HG02759 (cell line): ENCODE results near the gene PTPRN.
A peak's percentile ranks its signal among the peaks of the same experiment; 100 is the strongest.
"Not testable (repeated sequence)": the region's sequence is repeated elsewhere in the genome, so short reads cannot be mapped to it uniquely, and the experiment has no call there.

Experiments used
- ATAC-seq: cut with Tn5 transposase; IDR thresholded peaks from one replicate; pipeline ENCODE4 v1.9.1; 2021; ENCODE audit warnings: mild to moderate bottlenecking, moderate library complexity; ENCODE audit not compliant: unreplicated experiment

The PTPRN gene

DNA sequence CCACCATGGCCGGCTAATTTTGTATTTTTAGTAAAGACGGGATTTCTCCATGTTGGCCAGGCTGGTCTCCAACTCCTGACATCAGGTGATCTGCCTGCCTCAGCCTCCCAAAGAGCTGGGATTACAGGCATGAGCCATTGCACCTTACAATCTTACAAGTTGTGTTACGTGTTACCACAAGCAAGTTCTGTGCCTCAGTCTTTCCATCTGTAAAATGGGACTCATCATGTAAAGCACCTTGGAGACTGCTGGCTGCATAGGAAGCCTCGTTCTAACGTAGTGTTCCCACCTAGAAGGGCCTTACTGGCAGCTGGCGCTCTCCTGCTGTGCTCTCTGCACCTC is 20.0 kb downstream of the PTPRN start:
- ATAC-seq = no peak

DNA sequence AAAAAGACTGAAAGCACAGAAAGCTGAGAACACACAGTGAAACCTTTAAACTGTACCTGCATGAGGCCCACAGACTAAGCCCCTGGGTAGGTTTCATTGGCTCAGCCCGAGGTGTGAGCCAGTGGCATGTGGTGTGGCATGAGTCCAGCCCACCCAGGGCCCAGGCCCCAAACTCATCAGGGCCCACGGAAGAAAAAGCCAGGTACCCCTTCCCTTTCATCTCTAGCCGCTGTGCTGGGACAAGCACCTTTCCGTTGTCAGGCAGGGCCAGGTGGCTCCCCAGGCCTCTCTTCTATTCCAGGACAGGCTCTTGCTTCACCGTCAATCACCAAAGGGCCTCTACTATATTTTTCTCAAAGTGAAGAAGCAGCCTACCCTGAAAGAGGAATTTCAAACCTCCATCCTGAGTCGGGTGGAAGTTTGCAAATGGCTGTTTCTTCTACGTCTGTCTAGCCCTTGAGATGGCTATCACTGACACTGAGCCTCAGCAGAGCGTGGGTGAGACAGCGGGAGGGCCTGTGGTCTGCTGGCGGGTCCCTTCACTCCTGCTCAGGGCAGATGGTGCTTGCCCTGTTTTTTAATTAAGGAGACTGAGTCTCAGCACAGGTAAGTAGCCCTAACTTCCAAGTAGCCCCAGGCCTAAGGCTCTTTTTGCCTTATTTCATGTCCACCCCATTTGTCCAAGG is 21.5 kb downstream of the PTPRN start:
- no peak for ATAC-seq

DNA sequence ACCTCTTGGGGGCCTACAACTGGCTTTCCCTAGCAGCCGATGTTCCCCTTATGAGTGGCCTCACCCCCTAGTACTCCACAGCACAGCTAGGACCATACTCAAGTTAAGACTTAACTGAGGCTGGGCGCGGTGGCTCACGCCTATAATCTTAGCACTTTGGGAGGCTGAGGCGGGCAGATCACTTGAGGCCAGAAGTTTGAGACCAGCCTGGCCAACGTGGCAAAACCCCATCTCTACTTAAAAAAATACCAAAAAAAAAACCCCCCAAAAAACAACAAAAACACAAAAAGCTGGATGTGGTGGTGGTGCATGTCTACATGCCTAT is 22.1 kb downstream of the PTPRN start:
- not testable (repeated sequence) for ATAC-seq

DNA sequence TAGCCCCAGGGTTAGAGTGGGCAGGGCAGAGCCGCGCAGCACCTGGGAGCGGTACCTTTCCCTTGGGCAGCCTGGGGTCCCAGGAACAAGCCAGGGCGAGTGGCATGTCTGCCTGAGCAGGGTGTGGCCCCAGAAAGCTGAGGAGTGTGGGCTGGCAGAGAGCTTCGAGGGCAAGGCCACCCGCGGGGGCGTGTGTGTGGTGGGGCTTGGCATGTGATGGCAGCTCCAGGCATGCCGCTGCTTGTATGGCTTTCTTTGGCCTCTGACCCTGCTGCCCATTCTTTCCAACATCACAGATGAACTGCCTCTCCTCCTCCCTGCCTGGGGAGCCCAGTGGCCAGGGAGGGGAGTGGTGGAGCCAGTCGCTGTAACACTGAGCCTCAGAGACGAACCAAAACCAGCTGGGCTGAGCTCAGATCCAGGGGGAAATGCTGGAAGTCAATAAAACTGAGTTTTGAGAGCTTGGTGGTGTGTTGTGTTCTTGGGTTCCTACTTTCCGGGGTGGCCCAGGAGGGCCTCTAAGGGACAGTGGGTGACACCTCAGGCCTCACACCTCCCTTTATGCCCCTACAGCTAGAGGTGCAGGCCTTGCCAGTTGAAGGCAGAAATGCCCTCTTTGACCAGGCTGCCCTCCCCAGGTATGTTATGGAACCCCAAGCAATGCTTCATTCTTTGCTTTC is 22.6 kb downstream of the PTPRN start:
- no peak for ATAC-seq

DNA sequence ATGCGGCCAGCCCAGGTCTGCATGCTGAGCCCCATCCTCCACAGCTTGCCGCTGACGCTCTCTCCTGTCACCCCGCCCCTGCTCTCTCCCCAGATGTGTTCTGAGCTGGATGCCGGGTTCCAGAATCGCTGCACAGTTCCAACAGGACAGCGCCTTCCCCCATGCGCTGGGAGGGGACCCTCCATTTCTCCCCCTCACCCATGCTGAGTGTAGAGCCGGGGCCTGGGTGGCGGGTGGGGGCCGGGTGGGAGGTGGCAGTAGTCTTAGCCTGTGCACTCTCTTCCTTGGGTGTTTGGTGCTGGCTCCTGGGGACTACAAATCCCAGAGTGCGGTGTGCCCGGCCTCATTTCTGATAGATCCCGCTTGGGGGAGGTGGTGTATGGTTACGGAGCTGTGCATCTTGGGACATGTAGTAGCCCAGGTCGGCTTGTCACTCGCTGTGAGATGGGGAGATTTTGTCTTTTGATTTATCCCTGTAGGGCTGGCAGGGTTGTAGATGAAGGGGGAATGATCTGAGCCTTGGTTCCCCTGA is 23.2 kb downstream of the PTPRN start:
- ATAC-seq = no peak

DNA sequence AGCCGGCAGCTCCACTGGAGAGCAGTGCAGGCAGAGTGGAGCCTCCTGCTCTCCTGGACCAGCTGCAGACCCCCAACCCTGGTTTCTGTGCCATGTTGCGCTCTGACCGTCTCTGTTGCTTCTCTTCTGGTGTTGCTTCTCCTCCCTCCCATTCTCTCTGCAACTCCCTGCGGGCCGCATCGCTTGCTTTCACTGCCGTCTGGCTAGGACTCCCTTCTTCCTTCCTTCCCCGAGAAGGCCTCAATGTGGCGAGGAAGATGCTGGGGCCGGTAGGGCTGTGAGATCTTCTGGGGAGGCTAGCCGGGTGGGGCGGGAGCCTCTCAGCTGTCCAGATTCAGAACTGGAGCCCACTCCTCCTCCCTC is 23.8 kb downstream of the PTPRN start:
- no peak for ATAC-seq

DNA sequence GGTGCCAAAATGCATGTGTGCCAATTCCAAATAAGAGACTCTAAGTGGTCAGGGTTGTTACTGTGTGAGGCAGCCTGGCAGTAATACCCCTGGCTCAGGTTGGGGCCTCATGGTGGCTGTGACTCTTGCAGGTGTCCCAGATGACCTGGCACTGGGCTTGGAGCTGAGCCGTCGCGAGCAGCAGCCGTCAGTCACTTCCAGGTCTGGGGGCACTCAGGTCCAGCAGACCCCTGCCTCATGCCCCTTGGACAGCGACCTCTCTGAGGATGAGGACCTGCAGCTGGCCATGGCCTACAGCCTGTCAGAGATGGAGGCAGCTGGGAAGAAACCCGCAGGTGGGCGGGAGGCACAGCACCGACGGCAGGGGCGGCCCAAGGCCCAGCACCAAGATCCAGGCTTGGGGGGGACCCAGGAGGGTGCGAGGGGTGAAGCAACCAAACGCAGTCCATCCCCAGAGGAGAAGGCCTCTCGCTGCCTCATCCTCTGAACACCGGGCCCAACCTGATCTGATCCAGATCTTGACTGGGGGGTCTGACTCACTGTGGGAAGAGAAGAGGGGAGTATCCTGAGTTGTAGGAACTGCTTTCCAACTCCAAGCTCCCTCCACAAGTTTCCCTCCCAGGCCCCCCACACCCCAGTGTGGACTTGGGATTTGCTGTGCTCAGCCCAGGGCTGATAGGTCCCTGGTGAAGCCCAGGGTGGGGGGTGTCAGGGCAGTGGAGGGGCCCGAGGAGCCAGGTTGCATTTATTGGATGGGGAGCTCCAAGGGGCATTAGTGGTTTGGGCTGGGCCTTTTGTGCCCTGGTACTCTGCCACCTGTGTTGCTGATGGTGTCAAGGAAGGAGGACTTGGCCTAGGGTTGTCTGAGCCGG is 24.5 kb downstream of the PTPRN start:
- ATAC-seq = no peak

DNA sequence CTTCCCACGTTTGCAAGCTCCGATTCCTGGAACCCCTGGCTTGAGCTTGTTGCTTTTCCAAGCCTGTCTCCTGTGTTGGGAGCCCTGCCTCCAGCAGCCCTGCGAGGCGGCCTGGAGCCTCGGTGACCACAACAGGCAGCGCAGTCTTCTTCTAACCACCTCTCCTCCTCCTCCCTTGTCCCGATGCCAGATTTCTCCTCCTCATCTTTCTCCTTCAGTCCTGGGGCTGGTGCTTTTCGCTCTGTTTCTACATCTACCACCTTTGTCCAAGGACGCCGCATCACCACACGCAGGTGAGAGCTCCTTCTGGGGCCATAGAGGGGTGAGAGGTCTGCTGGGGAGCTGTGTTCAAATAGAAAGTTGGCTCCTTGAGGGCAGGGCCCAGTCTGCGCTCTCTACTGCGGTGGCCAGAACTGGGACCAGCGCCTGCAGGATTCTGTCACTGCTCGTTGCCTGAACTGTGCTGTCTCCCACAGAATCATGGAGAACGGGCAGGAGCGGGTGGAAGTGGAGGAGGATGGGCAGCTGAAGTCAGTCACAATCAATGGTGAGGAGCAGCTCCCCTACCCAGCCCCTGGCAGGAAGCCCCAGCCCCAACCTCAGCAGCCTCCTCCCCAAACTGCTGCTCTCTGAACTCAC is 26.1 kb downstream of the PTPRN start:
- no peak for ATAC-seq

DNA sequence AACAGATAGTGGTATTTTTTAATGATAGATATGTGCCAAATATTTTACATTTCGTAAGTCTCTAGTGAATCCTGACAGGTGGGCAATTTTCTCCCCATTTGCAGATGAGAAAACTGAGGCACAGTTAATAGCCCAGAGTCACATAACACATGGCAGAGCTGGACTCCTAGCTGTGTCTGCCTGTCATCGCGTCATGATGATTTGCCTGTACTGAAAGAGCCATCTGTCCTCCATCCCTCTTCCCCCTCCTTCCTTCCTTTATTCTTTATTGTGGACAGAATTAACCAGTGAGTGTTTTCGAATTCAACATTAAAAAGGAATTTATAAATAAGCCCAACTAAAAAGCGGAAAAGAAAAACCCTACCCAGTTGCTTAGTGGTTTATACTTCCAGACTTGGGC is 26.8 kb downstream of the PTPRN start:
- no peak for ATAC-seq

DNA sequence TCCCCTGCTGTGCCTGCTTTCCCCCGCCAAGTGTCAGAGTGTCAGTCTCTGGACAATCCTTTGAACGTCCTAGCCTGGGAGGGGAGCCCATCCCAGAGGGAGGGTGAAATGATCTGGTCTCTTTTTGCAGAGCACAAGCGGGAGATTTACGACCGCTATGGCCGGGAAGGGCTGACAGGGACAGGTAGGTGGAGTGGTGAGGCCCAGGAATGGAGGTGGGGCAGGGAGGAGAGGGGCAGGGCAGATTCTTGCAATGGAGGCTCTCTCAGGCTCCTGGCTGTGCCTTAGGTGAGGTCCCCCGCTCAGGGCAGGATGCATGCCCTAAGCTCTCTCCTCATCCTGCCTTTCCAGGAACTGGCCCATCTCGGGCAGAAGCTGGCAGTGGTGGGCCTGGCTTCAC is 27.6 kb downstream of the PTPRN start:
- no peak for ATAC-seq

DNA sequence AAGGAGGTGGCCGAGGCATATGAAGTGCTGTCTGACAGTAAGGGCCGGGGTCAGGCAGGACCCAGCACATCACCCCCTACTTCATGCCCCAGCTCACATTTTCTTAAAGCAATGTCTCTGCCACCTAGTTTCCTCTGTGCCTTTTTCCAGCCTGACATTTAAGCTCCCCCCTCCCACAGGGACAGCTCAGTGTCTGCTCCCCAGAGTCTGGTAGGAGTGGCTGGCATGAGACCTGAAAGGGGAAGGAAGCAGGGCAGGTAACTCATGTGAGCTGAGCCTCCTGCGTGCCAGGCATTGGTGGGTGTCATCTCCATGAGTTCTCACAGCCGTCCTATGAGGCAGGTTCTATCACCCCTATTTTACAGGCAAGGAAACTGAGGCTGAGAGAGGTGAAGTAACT is 28.6 kb downstream of the PTPRN start:
- no peak for ATAC-seq

DNA sequence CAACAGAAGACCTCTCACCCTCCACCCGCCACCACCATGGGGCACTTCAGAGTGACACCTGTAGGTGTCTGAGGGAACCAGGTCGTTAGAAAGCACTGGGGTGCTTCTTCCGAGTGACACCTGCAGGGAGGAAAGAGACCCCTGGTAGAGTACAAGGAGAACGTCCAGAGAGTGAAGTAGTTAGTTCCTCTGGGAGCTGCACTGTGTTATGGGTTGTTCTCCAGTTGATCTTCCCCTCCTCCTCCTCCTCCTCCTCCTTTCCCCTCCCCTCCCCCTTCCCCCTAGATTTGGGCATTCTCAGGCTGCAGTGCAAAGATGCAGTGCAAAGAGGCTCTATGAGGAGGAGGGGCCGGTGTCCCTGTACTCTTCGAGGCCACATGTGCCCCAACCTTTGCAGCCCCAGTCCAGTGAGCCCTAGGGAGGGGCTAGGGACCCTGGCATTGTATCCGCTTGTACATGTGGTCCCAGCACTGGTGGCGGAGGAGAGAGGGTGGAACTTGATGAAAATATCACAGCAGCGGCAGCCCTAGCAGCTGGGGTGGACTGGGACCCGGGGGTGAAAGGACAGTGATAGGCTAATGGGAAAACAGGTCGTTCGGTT is 29.2 kb downstream of the PTPRN start:
- ATAC-seq = no peak

DNA sequence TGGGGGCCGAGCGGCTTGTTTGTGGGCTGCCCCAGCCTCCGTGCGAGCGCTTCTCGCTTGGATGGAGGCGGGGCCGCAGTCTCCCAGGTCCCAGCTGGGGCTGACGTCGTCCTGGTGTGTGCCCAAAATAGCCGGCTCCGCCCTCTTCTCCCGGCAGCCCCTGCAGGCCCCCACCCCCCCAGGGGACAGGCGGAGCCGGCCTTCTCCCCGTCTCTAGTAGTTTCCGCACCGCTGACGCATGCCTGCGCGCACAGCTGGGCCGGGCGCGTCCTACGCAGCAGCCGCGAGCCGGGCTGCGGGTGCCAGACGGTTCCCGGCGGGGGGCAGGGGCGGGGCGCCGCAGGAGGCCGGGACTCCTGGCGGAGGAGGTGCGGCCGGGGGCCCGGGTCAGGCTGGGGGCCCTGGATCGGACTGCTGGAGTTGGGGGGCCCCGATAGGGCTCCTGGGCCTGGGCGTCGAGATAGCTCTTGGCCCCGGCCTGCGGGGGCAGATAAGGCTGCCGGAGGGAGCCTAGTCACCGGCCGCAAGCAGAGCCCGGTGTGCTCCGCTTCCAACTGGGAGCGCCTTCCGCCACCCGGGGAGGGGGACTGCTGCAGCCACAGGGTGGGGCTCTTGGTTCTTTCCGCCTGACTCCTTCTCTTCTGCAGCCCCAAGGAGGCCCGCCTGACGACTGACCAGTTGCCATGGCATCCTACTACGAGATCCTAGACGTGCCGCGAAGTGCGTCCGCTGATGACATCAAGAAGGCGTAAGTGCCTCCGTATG is 29.9 kb downstream of the PTPRN start, which contains the start of gene DNAJB2:
Gene DNAJB2, plus strand, starts transcription at position 216 of the 765 bp plus-strand sequence. Its CDS starts 468 bp downstream, at position 684.
- ATAC-seq = peak; percentile 90

DNA sequence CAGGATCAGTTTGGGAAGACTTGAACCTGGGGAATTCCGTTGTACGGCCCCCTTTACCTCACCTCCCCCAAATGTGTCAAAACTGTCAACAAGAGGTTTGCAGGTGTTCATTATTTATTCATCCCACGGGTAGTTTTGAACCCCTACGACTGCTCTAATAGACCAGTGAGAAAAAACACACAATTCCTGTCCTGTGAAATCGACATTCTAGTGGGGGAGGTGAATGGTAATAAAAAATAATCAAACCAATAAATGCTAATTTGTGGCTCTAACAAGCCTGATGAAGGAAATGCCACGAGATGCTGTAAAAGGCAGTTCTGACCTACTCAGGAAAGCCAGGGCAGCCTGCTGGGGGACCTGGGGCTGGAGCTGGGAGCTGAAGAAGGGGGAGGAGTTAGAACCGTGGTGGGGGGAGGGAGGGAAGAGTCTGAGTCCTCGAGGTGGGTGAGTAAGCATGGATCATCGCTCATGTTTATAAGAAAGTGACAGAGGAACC is 30.5 kb downstream of the PTPRN start:
- no peak for ATAC-seq

DNA sequence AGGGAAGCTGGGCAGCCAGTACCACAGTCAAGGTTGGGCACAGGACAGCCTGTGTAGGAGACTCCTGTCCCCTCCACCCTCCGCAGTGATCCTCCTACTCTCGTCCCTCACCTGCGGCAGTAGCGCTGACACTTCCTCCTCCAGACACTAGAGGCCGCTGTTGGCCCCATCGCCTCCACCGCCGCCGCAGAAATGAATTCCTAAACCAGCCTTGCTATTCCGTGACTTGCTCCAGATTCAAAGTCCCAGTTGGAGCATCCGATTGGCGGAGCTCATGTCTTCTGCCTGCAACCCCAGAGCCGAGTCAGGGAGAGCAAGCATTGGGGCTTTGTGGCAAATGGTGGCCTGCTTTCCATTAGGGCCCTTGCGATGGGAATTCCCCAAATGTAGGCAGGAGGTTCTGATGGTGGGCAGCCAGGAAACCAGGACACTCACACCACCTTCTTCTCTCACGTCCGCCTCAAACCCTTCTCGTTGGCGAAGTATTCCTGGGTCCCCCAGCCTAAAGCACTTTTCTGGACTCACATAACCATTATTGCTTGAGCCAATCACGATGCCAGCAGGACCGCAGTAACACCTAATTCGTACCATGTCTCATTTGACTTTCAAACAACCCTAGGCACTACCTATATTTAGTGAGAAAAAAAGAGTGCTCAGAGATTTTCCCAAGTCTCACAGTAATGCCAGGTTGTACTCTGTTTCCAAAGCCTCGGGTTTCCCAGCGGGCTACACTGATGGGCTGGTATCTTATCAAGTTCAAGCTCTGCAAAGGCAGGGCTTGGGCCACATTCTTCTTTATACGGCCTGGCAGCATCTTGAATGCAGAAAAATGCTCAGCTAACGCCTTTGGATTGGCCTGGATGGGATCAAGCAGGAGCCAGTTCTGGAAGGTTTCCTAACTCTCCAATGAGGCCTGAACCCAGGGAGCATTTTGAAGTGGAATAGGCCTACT is 31.2 kb downstream of the PTPRN start:
- peak; percentile 20 for ATAC-seq

DNA sequence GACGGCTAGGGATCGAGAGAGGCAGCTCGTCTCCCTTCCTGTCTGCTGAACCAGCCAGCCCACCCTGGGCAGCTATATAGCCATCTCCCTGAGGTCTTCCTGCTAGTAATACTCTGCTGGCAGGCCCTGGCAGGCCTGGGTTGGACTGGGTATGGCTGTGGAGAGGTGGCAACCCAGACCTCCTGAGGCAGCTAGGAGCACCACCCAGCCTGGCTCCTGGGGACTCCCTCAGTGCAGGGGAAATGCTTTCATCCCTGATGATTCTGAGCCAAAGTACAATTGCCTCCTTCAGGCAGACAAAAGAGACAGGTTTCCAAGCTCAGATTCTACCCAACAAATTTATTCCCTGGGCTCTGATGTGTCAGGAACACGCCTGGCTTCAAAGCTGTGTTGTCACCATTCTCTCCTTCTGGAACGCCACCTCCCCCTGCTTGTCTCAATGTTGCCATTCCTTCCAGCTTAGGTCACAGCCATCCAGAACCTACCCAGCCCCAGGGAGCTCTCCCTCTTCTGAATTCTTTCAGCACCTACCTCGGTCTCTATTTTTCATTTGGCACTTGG is 34.8 kb downstream of the PTPRN start:
- no peak for ATAC-seq

DNA sequence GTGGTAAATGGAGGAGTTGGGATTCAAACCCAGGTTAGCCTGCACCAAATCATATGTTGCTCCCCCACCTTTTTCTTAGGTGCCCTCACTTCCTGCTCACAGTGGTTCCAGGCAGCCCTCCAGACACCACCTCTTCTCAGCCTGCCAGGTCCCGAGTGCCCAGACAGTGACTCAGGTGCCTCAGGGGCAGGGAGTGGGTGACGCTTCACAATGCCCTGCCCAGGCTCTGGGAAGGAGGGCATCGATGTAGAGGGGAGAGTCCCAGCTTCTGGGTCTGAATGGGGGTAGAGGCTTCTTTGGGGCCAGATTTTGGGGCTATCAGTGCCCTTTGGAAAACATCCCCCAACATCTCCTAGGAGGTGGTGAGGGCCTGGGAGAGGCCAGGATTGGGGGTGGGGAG is 35.3 kb downstream of the PTPRN start:
- ATAC-seq = no peak

DNA sequence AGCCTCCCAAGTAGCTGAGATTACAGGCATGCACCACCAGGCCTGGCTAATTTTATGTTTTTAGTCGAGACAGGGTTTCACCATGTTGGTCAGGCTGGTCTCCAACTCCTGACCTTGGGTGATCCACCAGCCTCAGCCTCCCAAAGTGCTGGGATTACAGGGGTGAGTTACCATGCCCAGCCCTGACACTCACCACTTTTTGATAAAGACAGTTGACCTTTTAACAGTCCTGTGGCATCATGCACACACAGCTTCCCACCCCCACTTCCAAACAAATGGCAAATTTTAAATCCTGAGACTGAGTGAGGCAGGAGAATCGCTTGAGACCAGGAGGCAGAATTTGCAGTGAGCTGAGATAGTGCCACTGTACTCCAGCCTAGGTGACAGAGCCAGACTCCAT is 36.2 kb downstream of the PTPRN start:
- ATAC-seq = no peak

DNA sequence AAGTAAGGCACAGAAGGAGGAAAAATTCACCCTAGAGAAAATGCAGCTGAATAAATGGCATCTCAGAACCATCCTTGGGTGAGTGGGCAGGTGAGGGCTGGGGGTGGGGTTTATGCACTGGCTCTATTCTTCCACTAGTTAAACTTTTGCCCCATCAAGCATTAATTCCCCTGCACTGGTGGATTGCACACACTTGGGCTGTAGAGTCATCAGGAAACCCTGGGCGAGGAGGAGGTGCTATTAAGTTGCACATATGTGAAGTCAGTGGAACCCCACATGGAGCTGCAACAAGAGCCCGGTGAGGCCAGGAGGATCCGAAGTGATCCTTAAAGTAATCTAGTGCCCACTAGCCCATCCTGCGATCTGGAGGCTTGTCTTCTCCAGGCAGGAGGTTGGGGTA is 36.8 kb downstream of the PTPRN start:
- no peak for ATAC-seq
